ENCODE data around the gene VWA1.
"Not testable (repeated sequence)": the region's sequence is repeated elsewhere in the genome, so short reads cannot be mapped to it uniquely, and the experiment has no call there.

Gene VWA1

GRCh38 chr1:1435106-1435903 lies at the start of gene VWA1:
Gene VWA1, plus strand, starts transcription at chr1:1435690. Its CDS starts 59 bp downstream, at chr1:1435749.
- peak; percentile 39 to 44 for DNase-seq (ENCODE audit: low read depth in 2 of 2)

DNA sequence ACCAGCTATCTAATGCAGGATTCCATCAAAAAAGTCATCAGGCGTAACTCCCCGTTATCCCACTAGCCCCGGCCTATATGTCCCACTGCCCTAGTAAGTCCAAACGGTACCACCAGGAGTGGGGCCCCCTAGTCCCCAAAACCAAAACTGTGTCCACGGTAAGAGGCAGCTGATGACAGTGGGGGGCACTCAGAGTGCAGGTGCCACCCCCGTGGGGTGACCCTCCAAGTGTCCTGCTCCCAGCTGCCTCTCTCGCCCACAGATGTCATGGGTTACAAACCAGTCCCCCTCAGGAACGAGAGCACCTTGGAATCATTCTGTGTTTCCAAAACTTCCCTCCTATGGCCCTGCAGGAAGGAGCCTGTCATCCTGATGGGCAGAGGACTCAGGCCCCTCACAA lies 49.6 kb upstream of the VWA1 start:
- no peak for DNase-seq (ENCODE audit: low read depth in 2 of 2)

DNA sequence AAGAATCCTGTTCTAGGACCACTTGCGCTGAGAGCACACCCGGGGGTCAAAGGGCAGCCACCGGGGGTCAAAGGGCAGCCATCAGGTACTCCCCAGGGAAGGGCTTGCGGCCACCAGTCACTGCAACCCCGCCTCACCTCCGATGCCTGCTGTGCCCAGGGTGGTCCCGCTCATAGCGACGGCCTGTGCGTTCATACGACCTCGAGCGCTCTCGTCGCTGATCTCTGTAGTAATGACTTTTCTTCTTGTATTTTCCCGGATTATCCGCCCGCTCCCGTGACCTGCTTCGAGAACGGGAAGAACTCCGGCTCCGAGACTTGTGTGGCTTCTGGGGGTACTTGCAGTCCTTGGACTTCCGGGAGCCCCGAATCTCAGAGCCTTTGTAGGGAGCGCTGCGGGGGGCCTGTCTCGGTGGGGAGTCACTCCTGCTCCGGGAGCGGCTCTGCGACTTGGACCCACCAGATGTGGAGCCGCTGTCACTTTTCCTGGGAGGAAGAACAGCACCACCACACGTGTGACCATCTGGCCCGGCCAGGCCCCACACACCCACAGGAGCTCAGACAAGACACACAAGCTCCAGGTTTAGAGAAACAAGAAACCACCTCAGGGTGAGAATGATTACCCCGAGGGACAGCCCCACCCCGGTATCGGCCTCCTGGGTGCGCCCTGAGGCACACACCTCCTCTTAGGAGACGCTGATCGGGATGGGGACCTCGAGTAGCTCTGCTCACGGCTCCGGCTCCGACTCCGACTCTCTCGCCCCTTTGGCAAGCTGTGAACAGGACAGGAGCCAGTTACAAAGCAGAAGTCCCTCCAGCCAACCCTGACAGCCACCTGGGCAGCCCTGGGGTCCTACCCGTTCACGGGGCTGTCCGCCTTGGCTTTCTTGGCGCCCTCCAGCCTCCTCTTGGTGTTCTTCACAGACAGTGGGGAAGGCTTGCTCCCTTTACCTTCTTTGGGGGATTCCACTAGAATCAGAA lies 48.1 kb upstream of the VWA1 start:
- no peak for DNase-seq (ENCODE audit: low read depth in 2 of 2)

DNA sequence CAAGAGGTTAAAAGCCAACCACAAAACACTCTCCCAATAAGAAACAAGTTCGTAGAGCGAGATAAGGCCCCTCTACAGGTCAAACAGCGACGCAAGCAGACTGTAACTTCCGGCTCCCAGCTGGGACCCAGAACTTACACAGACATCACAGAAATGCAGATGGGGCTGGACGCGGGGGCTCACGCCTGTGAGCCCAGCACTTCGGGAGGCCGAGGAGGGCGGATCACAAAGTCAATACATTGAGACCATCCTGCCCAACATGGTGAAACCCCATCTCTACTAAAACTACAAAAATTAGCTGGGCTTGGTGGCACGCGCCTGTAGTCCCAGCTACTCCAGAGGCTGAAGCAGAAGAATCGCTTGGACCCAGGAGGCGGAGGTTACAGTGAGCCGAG lies 47.4 kb upstream of the VWA1 start:
- DNase-seq (ENCODE audit: low read depth in 2 of 2): no peak

- no peak for DNase-seq (ENCODE audit: low read depth in 2 of 2)
Observed at GRCh38 chr1:1390675-1391074, 44.8 kb upstream of the VWA1 start.

- DNase-seq (ENCODE audit: low read depth in 2 of 2): no peak
Observed at GRCh38 chr1:1391225-1391624, 44.3 kb upstream of the VWA1 start.

DNA sequence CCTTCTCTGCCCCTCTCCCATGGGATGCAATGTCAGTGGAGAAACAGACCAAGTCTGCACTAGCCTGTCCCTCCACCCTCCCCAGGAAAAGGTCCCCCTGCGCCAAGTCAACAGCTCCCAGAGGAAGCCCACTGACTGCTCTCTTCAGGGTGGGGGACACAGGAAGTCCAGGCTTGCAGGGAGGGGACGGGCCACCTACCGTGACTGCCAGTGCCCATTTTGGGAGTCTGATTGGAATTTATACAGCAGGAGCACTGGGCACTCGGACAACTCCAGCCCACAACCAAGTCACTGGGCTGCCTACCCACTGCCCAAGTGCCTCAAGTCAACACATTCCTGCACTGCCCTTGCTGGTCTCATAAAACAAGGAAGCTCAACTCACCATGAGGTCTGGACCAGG lies 42.5 kb upstream of the VWA1 start:
- no peak for DNase-seq (ENCODE audit: low read depth in 2 of 2)

GRCh38 chr1:1393428-1393827 lies 42.1 kb upstream of the VWA1 start:
- DNase-seq (ENCODE audit: low read depth in 2 of 2): no peak

- DNase-seq (ENCODE audit: low read depth in 2 of 2): no peak
Observed at GRCh38 chr1:1394116-1394515, 41.4 kb upstream of the VWA1 start.

- DNase-seq (ENCODE audit: low read depth in 2 of 2): no peak
Observed at GRCh38 chr1:1395166-1395565, 40.3 kb upstream of the VWA1 start.

DNA sequence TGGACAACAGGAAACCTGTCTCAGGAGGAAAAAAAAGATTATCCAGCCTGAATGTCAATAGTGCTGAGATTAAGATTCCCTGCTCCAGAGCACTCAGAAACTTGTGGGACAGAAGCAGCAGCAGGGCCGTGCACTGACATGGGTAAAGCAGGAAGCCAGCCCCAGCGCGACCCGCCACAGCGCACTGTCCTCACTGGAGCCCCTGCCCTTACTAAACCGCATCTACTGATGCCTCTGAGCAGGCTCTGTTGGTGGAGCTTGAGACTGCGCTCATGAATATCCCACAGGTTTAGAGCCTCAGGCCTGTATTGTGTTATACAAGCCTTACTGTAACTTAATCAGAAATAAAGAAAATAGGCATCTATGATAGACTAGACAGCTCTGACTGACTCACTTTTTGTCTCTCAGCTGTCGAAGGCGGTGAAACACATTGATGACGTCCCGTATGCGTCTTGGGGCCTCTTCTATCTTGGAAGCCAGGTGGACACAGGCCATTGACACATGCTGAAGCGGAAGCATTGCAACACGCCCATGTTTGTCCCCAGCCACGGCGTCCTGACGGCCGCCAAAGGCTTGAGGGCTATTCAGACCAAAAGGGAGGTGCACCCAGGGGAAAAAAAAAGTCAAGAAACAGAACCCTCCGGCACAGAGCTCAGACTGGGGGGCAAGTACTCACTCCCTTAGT lies 37.5 kb upstream of the VWA1 start:
- no peak for DNase-seq (ENCODE audit: low read depth in 2 of 2)

DNA sequence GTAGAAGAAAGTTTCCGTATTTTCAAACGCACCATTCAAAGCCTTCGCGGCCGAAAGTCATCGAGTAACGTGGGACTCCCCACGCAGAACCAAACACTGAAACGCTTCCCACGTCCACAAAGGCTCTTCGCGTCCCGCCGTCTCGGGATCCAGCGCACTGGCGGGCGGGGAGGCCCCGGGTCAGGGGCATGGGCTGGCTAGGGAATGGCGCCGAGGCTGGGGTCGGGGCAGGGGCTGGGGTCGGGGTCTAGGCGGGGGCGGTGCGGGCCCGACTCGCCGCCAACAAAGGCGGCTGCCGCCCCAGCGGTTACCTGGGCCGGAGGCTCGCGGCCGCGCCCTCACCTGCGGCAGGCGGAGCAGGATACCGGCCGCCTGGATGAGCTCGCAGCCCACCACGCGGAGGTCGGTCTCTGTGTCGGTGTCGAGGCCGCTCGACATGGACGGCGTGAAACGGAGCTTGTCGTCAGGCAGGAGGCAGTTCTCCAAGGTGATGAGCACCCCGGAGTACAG lies 36.8 kb upstream of the VWA1 start:
- no peak for DNase-seq (ENCODE audit: low read depth in 2 of 2)

DNA sequence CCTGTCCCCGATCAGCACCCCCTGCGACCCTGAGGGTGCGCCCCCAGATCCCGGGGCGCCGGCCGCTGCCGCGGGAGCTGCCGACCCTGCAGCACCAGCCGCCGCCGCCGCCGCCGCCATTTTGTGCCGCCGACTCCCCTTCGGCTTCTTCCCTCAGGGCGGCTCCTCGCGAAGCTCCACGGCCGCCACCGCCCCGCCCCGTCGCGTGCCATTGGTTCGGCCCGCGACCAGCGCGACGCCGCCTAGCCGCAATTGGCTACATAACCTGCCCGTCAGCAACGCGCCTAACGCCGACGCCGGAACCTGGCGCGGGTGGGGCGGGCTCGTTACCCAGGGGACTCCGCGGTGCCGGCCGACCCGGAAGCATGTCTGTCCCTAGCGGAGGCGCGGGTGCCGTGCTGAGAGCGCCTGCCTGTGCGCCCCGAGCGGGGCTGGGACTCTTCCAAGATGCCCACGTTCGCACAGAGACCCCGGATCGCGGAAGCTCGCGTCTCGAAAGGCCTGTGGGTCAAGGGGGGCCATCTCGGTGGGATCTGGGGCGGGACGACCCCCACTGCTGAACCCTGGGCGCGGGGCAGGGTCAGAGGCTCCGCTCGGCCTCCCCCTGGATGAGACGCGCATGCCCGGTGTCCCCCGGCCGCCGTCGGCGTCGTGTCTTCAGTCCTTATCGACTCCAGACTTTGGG lies 36.2 kb upstream of the VWA1 start, which contains the start of gene CCNL2:
Gene CCNL2, minus strand, starts transcription at position 149 of the 685 bp plus-strand sequence. Its CDS starts 29 bp downstream, at position 120.
- peak; percentile 96 to 97 for DNase-seq (ENCODE audit: low read depth in 2 of 2)

DNA sequence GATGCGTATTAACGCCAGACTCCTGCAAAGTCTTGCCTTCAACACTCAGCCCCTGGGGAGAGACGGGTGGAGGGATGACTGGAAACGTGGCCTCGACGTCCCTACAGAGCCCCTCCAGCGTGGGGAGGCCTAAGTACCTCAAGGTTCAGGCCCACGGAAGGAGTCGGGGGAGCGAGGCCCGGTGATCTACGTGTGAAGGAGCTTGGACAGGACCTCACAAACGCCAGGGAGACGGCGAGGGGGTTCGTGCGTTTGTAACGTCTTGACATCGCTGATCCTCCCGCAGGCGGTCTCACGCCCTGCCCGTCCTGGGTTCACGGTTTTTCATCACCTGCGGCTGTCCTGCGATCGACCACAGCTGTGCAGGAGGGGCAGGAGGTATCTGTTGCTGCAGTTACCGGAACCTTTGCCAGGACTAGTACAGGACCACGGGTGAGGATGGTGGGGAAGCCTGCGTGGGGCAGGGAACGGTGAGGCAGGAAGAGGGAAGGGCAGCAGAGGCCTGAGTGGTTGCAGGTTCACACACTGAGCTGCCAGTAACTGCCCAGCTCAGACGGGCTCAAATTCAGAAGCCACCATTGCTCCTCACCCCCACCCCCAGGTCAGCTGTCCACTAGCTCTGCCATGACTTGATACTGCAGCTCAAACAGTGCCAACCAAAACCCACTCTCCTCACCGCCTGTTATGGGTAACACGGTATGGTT lies 35.5 kb upstream of the VWA1 start:
- no peak for DNase-seq (ENCODE audit: low read depth in 2 of 2)

GRCh38 chr1:1400576-1401456 lies 34.7 kb upstream of the VWA1 start:
- DNase-seq (ENCODE audit: low read depth in 2 of 2): no peak

DNA sequence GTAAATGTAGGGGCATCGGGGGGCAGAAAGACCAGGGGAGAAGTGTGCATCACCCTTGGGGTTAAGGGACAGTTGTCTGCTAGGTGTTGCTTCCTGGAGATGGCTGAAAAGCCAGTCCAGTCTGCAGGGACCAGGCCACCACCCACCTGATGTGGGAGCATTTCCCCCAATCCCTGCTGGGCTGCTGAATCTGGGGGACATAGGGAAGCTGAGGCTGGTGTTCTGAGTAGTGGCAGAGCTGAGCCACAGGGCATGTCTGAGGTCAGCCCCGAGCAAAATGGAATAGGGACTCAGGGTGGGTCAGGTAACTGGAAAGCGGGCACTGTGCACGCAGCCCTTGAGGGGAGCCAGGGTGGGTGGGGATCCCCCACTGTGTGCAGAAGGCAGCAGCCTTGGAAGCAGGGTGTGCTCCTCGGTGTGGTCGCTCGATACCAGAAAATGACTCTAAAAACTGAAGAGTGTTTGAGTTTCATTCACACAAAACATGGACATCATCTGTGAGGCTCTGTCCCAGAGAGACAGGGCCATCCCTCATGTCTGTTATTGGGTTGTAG lies 34.0 kb upstream of the VWA1 start:
- no peak for DNase-seq (ENCODE audit: low read depth in 2 of 2)

- DNase-seq (ENCODE audit: low read depth in 2 of 2): peak in 1 of 2 experiments; percentile 17
Observed at GRCh38 chr1:1402072-1402900, 33.2 kb upstream of the VWA1 start.

- not testable (repeated sequence) for DNase-seq (ENCODE audit: low read depth in 2 of 2)
Observed at GRCh38 chr1:1402901-1403392, 32.5 kb upstream of the VWA1 start.
